HT-29 (cell line): ENCODE results near the gene UBE2D3. TPM values are rescaled to one million over a fixed set of nuclear protein-coding genes. Genes with fewer than 3 reads are reported as not detected.
A peak's percentile ranks its signal among the peaks of the same experiment; 100 is the strongest.
"Not testable (repeated sequence)": the region's sequence is repeated elsewhere in the genome, so short reads cannot be mapped to it uniquely, and the experiment has no call there.

Experiments used
- DNase-seq: peaks from one replicate; pipeline ENCODE4 v3.0.0-alpha.2; 2015; ENCODE audit warnings: low spot score
- total RNA-seq: library from RNA; depleted of rRNA; stranded (reverse); fragments of >200 nt; shearing (Covaris generic); gene quantifications from 2 replicates; pipeline ENCODE4 v1.2.3, GENCODE V29; 2014; rRNA removed

The UBE2D3 gene
- 496 and 506 TPM in 2 replicates for total RNA-seq

- DNase-seq = peak; percentile 88
Observed at GRCh38 chr4:102826890-102827673, at the start of gene UBE2D3. Gene UBE2D3, minus strand, starts transcription at chr4:102827551. Its CDS starts 1,043 bp downstream, at chr4:102826508.

GRCh38 chr4:102871772-102872171, 44.4 kb upstream of the UBE2D3 start:
- DNase-seq = no peak

DNA sequence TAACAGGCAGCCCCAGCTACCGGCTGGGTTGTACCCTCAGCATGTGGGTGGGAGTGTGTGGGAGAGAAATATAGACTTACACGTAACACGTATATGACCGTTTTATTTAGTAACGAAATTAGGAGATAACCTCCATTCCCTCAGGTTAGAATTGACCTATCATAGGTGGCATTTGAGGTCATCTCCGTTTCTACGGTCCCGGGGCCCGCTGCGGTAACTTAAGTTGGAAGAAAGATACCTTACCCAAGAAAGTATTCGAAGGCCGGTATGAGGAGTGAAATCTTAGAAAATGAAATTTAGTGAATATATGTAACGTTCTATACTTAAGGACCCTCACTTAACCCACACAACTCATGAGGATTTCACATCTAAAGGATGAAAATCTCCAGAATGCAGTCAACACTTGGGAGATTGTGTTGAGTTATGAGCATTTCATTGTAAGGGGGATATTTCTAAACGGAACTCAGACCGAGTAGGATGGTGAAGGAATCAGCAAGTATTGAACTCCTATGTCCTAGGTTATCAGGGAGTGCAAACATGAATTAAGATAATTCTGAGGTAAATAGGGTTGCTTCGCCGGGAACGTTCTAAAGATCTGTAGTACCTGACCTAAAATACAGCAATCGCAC, 42.3 kb upstream of the UBE2D3 start:
- DNase-seq = peak; percentile 43

GRCh38 chr4:102868781-102869568, 41.6 kb upstream of the UBE2D3 start, which contains the start of gene CISD2:
Gene CISD2, plus strand, starts transcription at chr4:102868992. Its CDS starts 93 bp downstream, at chr4:102869085.
- DNase-seq = peak; percentile 92

GRCh38 chr4:102868153-102868780, 40.9 kb upstream of the UBE2D3 start:
- DNase-seq = no peak

DNA sequence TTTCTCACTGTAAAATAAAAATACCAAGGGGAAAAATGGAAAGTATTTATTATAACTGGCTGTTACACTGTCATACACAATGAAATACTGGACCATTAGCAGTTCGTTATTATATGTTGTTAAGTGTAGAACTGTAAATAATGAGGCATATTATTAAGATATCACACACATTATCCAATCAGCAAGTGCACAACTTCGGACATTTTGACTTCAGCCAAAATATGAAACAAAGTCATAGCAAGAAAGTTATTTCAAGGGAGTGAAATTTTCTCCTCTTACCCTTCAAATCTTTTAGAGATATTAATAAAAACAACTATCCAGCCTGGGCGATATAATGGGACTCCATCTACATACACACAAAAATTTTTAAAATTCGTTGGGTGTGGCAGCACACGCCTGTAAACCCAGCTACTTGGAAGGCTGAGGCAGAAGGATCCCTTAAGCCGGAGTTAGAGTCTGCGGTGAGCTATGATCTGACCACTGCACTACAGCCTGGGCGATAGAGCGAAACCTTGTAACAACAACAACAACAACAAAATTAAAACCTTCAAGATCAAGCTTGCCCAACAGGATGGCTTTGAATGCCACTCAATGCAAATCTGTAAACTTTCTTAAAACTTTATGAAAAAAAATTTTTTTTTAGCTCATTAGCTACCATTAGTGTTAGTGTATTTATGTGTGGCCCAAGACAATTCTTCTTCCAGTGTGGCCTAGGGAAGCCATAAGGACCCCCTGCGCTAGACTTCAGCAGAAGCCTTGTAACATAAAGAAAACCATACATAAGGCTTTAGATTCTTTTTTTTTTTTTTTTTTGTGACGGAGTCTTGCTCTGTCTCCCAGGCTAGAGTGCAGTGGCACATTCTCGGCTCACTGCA, 40.2 kb upstream of the UBE2D3 start:
- no peak for DNase-seq

GRCh38 chr4:102865327-102865726, 38.0 kb upstream of the UBE2D3 start:
- DNase-seq = not testable (repeated sequence)

DNA sequence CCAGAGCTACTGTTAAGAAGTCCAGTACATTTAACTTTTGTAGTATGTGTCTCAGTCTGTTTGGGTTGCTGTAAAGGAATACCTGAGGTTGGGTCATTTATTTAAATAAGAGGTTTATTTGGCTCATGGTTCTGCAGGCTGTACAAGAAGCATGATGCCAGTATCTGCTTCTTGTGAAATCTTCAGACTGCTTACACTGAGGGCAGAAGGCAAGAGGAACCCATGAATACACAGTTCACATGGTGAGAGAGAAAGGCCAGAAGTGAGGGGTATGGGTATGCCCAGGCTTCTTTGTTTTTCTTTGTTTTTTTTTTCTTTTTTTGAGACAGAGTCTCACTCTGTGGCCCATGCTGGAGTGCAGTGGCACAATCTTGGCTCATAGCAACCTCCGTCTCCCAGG, 35.4 kb upstream of the UBE2D3 start:
- no peak for DNase-seq

DNA sequence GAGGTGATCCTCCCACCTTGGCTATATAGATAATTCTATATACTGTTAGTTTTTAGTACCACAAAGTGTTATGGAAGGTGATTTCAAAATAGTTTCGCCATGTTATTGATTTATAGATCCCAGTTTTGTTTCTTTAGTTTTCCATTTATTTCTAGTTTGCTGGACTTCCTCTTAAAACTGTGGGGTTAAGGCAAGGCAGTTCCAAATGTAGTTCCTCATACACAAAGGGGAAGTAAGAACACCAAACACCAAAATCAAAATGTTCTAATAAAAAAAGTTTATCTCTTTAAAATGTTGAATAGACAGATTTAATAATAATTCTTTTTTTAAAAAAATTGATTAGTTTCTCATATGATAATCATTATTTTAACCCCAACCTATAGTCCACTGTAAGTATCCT, 34.7 kb upstream of the UBE2D3 start:
- DNase-seq = no peak

- no peak for DNase-seq
Observed at GRCh38 chr4:102860611-102861324, 33.4 kb upstream of the UBE2D3 start.

- DNase-seq = no peak
Observed at GRCh38 chr4:102858828-102859464, 31.6 kb upstream of the UBE2D3 start.

DNA sequence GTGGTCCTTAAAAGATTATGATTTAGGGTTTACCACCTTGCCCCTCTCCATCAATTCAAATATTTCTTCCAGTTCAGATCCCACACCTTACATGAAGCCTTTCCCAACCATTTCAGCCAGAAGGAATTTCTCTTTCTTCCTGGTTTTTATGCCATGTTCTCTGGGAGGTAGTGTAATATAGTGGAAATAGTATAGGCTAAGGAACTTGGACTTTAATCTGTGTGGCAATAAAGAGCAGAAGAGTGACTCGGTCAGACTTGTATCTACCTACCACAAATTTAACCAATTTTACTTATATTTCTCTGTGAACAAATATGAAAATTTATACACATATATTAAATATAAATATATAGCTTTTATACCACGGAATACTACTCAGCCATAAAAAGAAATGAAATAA, 23.0 kb upstream of the UBE2D3 start:
- no peak for DNase-seq

DNA sequence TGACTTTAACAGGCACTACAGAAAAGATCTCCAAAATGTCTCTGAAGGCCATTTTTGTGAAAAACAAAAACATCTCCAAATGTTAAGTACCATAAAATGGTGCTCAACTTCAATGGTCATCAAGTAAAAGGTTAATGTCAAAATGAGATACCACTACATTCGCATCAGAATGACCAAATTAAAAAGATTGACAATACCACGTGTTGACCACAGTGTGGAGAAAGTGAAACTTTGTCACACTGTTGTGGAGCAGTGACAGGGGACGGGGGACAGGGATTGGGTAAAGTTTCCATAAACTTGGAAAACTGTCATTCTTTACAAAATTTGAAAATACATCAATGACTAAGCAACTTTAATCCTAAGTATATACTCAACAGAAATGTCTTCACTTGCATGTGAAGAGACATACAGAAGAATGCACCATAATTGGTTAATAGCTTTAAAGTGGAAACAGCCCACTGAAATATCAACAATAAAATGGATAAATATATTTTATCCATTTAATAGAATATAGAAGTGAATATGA, 22.3 kb upstream of the UBE2D3 start:
- DNase-seq = no peak

GRCh38 chr4:102847687-102848086, 20.3 kb upstream of the UBE2D3 start:
- no peak for DNase-seq

- no peak for DNase-seq
Observed at GRCh38 chr4:102843938-102844337, 16.6 kb upstream of the UBE2D3 start.

GRCh38 chr4:102843273-102843672, 15.9 kb upstream of the UBE2D3 start:
- no peak for DNase-seq

DNA sequence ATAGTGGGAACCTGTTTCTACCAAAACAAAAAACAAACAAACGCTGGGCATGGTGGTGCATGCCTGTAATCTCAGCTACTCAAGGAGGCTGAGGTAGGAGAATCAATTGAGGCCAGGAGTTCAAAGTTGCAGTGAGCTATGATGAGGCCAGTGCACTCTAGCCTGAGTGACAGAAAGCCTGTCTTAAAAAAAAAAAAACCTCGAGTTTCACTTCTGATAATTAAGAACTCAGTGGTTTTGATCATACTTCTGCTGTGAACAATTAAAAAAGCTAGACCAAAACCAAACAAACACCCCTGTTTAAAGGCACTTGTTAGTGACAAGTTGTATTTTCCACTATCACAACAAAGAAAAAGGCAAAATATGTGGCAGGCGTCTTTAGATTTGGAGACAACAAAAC, 15.0 kb upstream of the UBE2D3 start:
- DNase-seq = no peak

GRCh38 chr4:102836596-102836995, 9.2 kb upstream of the UBE2D3 start:
- DNase-seq = no peak

DNA sequence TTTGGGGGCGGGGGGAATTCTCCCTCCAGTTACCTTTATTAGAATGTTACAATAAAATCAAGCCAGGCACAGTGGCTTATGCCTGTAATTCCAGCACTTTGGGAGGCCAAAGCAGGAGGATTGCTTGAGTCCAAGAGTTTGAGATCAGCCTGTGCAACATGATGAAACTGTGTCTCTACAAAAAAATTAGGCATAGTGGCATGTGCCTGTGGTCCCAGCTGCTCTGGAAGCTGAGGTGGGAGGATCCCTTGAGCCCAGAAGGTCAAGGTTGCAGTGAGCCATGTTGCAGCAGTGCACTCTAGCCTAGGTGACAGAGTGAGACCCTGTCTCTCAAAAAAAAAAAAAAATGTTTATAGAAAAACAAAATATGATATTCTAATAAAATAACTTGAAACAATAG, 5.3 kb upstream of the UBE2D3 start:
- DNase-seq = no peak
